NCI-H2227 (cell line): ENCODE results near the gene EXOC7.

Source experiments
- DNase-seq: peaks from one replicate; lab custom pipeline; 2025; ENCODE audit not compliant: unreplicated experiment; lab: John Stamatoyannopoulos, UW

EXOC7 gene, protein sequence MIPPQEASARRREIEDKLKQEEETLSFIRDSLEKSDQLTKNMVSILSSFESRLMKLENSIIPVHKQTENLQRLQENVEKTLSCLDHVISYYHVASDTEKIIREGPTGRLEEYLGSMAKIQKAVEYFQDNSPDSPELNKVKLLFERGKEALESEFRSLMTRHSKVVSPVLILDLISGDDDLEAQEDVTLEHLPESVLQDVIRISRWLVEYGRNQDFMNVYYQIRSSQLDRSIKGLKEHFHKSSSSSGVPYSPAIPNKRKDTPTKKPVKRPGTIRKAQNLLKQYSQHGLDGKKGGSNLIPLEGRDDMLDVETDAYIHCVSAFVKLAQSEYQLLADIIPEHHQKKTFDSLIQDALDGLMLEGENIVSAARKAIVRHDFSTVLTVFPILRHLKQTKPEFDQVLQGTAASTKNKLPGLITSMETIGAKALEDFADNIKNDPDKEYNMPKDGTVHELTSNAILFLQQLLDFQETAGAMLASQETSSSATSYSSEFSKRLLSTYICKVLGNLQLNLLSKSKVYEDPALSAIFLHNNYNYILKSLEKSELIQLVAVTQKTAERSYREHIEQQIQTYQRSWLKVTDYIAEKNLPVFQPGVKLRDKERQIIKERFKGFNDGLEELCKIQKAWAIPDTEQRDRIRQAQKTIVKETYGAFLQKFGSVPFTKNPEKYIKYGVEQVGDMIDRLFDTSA

GRCh38 chr17:76103274-76104139 is at the start of gene EXOC7:
EXOC7 (minus strand) TSS chr17:76103787; CDS start chr17:76103692, 95 bp downstream.
- peak; percentile 97 for DNase-seq

DNA sequence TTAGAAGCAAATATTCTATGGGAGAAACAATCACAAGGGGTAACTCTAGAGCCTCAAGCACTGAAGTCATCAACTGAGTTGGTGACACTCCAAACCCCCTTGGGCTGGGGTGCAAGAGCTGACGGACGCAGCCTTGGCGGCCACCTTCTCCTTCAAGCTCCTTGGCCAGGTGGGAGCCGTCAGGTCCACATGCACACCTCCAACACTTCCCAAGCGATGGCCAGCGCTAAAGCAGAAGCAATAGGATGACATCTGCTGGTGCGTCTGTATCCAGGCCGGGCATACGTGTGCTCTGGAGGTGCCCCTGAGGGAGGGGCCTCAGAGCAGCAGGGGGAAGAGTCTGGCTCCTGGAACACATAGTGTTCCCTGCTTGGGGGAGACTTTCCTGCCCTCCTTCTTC is 49.6 kb upstream of the EXOC7 start:
- no peak for DNase-seq

DNA sequence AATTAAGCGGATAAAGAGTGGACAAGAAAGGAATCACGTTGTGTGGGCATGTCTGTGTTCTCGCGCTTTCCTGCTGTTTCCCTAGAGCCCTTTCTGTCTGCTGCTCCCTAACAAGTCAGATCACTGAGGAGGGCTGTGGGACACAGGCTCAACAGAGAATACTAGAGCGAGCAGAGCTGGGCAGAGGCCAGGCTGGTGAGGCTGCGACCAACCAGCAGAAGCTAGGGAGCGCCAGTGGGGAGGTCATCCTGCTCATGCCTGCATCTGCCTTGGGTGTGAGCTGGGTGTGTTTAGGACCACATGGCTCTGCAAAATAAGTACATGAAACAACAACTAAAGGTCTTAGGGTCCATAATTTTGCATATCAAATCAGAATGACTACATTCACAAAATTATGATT is 49.0 kb upstream of the EXOC7 start:
- DNase-seq = no peak

DNA sequence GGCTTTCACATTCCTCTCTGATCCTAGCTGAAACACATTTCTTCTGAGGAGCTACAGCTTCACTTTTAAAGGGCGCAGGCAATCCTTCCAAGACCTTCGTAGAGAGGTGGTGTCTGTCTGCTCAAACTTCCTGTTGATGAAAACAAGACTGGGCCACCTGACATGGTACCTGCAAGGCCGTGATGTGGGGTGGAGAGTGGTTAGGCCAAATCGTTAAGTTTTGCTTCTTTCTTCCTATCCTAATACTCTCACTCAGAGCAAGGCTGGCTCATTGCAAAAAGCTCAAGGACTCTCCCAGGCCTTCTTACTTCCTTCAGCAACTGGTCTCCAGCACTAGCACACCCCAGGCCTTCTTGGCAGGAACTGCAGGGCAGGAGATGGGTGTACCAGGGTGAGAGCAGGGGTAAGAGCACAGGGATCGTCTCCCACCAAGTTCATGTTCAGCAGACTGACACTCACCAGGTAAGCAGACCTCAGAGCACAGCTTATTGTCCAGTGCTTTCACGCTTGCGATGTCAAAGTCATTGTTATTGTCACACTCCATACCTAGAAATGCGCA is 48.4 kb upstream of the EXOC7 start:
- DNase-seq = no peak

DNA sequence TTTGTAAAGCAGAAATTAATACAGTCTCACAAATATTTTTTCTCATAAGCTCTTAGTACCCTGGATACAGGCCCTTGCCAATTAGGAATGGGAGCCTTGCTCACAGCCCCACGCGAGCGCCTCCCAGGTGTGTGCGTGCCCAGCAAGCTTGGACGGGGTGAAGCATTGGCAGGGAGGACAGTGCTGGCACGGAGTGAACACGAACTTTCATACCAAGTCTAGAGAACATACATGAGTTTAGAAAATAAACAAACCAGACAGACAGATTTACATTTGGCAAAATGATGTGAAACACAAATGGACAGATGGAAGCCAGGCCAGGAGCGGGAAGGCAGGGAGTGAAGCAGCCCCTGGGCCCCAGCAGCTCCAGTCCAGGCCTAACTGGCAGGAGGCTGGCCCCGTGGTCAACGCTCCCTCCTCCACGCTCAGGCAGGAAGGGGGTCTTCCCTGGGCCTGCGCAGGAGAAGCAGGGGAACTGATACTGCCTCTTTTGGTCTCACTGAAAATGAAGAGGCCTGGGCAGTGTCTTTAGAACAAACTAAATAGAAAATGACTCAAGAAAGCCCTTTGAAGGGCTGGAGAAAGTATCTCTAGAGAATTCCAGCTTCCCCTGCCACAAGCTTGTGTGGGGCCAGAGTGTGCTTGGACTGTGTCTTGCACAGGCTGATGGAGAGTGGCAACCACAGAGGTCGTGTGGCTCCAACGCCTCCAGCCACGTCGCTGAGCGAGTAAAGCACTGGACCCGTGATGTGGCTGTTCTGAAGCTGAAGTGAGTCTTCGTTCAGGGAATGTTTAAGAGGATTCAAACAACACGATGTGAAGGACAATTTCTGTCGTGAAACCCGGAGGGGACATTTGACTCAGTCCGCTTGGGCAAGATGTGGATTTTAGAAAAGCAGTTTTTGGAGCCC is 47.4 kb upstream of the EXOC7 start:
- DNase-seq = no peak

DNA sequence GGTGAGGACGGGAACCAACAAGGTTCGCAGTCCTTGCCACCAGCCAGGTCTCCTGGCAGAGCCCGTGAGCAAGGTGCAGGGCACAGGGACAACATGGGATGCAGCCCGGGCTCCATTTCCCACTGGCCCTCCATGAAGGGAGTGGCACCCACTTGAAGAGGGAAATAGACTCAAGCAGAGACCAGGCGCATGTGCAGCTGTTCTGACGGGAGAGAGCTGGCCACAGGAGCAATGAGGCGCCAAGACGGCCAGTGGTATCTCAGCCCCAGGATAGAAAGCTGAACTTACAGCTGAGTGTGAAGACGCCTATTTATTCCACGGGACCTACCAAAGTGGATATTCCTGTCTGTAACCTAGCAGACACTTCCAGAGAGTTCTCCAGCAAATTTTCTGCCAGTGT is 45.6 kb upstream of the EXOC7 start:
- DNase-seq = no peak

DNA sequence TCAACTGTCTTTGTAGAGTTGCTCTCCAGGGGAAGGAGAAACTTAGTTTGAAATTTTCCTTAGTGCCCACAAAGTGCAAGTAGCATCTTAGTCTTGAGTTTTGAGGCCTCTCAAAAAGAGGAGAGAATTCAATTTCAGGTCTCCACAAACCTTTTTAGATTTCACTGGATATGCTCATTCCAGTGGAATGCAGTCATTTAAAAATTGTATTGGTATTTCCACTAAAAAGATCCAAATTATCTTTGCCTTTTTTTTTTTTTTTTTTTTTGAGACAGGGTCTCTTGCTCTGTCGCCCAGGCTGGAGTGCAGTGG is 44.4 kb upstream of the EXOC7 start:
- DNase-seq = no peak

GRCh38 chr17:76147211-76148014 is 43.8 kb upstream of the EXOC7 start:
- peak; percentile 60 for DNase-seq

DNA sequence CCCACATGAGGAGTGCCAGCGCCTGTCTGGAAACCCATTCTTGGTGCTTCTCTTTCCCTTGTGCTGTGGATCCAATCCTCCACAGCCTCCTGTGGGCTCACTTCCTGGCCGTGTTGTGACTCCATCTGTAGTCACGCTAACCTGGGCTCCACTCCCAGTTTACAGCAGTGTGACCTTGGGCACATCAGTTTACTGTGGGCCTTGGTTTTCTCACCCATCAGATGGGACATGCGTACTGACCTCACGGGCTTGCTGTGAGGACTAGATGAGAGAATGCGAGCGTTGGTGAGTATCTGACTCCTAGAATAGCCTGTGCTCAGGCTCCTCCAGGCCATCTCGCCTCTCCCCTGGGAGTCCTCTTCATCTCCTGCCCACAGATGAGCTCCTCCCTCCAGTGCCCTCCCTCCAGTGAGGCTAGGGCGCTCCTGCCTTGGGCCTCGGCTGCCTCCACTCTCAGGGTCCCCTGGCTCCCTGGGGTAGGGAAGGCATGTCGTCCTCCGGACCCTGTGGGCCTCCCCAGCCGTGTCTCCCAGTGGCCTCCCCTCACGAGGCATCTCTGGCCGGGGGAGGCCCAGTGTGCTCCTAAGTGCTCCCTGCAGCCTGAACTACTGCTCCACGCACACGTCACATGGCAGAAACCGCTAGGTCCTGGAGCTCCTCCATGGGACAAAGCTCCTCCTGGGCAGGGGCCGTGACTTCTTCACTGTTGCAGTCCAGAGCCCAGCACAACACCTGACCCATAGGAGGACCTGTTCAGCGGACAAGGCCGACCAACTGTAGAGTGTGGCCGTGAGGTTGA is 42.7 kb upstream of the EXOC7 start:
- DNase-seq = no peak

GRCh38 chr17:76145231-76146052 is 41.9 kb upstream of the EXOC7 start:
- DNase-seq = no peak

DNA sequence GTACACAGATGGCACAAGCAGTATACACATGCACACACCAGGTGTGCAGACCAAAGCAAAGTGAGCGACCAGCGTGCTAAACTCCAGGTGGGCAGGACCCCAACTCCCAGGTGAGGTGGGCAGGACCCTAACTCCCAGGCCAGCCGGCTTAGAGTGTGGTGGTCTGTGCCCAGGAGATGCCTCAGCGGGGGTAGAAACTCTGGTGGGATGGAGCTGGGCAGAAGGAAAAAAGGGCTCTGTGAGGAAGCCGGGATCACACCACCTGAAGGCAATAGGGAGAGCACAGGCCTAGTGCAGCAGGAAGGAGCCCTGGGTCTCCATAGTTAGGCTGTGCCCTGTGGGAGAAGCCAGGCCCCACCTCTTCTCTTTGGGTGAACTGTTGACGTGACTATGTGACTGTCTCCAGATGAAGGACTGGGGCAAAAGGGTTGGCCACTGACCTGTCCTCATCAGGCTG is 39.0 kb upstream of the EXOC7 start:
- DNase-seq = no peak

GRCh38 chr17:76142039-76142584 is 38.5 kb upstream of the EXOC7 start:
- DNase-seq = peak; percentile 60

DNA sequence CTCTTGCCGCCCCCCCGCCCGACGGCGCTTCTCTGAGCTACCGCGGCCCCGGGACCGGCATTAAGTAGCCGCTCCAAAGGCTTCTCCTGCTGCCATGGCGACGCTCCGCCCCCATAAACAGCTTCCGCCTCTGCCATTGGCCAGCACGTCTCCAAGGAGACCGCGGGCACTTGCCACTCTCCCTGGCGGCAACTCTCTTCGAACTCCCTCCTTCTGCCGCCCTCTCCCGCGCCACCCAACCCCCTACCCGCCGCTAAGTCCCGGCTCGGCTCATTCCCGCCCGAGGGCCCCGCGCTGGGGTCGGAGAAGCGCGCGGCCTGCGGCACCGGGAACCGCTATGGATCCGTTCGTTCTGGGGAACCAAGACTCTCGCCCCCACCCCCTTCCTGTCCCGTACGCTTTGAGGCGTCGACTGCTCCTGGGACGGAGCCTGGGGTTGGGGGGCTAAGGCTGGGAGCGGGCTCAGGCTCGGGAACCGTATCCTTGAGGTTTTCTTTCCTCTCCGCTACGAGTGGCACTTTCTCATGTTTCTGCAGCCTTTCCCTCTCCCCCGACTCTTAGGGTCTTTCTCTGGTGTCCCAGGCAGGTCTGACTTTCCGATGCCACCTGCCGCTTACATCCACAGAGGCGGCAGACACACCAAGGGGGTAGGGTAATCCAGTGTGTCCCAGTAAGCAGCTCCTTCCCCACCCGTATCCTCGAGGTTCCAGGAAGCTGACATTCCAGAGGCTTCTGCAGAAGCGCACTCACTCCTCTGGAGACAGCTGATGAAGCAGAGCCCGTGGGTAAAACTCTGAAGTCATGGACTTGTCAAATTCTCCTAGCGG is 37.8 kb upstream of the EXOC7 start, which contains the start of gene FOXJ1:
TSS of gene FOXJ1 (minus strand) at position 34 of the 827 bp plus-strand sequence. CDS start 850 bp downstream, outside the sequence.
- peak; percentile 97 for DNase-seq

GRCh38 chr17:76140661-76141211 is 37.1 kb upstream of the EXOC7 start:
- no peak for DNase-seq

GRCh38 chr17:76139801-76140660 is 36.4 kb upstream of the EXOC7 start:
- DNase-seq = no peak
